H1 (cell line): ENCODE data around the gene TRPT1.

Experiments used
- MAFK ChIP-seq: IDR thresholded peaks from 2 replicates; pipeline ENCODE4 v1.6.1; 2012; ENCODE audit warnings: low read depth, mild to moderate bottlenecking, improper control_type of control experiment, low read length
- TF ChIP-seq, protein P1 (sequence below), 3 experiments: IDR thresholded peaks; 1 replicate in 2 of 3; 2 replicates in 1 of 3; pipeline versions ENCODE4 v1.5.1 to v1.6.1; 2011; ENCODE audit warnings: low read length in 3 of 3, mild to moderate bottlenecking in 3 of 3, inconsistent platforms in 2 of 3, low read depth in 1 of 3, moderate library complexity in 1 of 3; ENCODE audit not compliant: insufficient read depth in 1 of 3; ENCODE audit errors: control extremely low read depth in 1 of 3

DNA sequence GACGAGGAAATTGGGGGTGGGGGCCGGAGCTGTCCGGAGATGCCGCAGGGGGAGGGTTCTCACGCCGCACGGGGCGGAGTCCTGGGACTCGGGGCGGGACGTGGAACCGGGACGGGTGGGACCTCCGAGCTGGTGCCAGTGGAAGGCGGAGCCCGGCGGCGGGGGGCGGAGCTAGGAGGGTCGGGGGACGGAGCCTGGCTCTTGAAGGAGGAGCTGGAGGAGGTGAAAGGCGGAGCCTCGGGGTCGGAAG is 15.2 kb upstream of the TRPT1 start:
- no peak for TF ChIP-seq MAFK
- TF ChIP-seq, protein P1, sequence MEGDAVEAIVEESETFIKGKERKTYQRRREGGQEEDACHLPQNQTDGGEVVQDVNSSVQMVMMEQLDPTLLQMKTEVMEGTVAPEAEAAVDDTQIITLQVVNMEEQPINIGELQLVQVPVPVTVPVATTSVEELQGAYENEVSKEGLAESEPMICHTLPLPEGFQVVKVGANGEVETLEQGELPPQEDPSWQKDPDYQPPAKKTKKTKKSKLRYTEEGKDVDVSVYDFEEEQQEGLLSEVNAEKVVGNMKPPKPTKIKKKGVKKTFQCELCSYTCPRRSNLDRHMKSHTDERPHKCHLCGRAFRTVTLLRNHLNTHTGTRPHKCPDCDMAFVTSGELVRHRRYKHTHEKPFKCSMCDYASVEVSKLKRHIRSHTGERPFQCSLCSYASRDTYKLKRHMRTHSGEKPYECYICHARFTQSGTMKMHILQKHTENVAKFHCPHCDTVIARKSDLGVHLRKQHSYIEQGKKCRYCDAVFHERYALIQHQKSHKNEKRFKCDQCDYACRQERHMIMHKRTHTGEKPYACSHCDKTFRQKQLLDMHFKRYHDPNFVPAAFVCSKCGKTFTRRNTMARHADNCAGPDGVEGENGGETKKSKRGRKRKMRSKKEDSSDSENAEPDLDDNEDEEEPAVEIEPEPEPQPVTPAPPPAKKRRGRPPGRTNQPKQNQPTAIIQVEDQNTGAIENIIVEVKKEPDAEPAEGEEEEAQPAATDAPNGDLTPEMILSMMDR (IDR thresholded peaks at IDR 0.05; ENCODE audit: control extremely low read depth in 1 of 3, insufficient read depth in 1 of 3, low read depth in 1 of 3, low read length in 3 of 3) = no peak
